GM12878 (cell line): Measurements from ENCODE around the gene LIPA. TPM values are rescaled to one million over a fixed set of nuclear protein-coding genes. Genes with fewer than 3 reads are reported as not detected.

ENCODE experiments used
- ATAC-seq: fragments of 200-7000 bp; cut with Tn5 transposase; 3 replicates; pipeline ENCODE4 v1.9.1; 2020; ENCODE audit warnings: mild to moderate bottlenecking, moderate library complexity
- BruUV-seq: library from RNA; stranded (reverse); fragments of 400-500 nt; replicated peaks from 2 replicates; lab custom pipeline; 2021; lab: Mats Ljungman, UMichigan
- CTCF ChIA-PET: fragments of 300-600 bp; sonication (Branson Sonifier 250); formaldehyde crosslinking; extraction: SDS; loops from one replicate; lab custom pipeline; 2021; ENCODE audit warnings: inconsistent platforms; lab: Yijun Ruan, JAX
- POLR2A ChIA-PET: fragments of 350-600 bp; formaldehyde crosslinking; extraction: SDS; loops from one replicate; lab custom pipeline; 2021; ENCODE audit warnings: inconsistent platforms; lab: Charles Lee
- RAD21 ChIA-PET: fragments of 300-600 bp; sonication (Branson Sonifier 250); formaldehyde crosslinking; loops from one replicate; lab custom pipeline; 2023; ENCODE audit warnings: antibody characterized with exemption; ENCODE audit not compliant: unreplicated experiment; lab: Charles Lee
- SMC1A ChIA-PET: fragments of 300-600 bp; sonication (Branson Sonifier 250); formaldehyde crosslinking; loops from one replicate; lab custom pipeline; 2023; ENCODE audit not compliant: unreplicated experiment, uncharacterized antibody; lab: Charles Lee
- DNase-seq: peaks from one replicate; pipeline ENCODE4 v3.0.0-alpha.2; 2011; ENCODE audit warnings: low read depth, low spot score
- FAIRE-seq: peaks from 3 replicates; lab custom pipeline; 2011; peaks lifted over from hg19 to GRCh38; lab: Jason Lieb, UNC
- H2AFZ ChIP-seq: 2 replicates; pipeline ENCODE4 v1.6.0; 2011; ENCODE audit warnings: low read depth, low read length, control low read depth; ENCODE audit not compliant: control insufficient read depth
- H3K27ac ChIP-seq: 2 replicates; pipeline ENCODE4 v1.5.1; 2011; ENCODE audit warnings: control low read depth; ENCODE audit not compliant: control insufficient read depth, insufficient read depth
- H3K27me3 ChIP-seq, 2 experiments: replicated peaks in 1 of 2; 2 replicates each; pipeline versions ENCODE4 v1.6.0 to v1.6.1; 2011; ENCODE audit warnings: low read length in 1 of 2; ENCODE audit not compliant: control insufficient read depth in 2 of 2, insufficient read depth in 2 of 2
- H3K36me3 ChIP-seq, 2 experiments: 2 replicates each; pipeline ENCODE4 v1.5.1; 2011; ENCODE audit warnings: low read length in 1 of 2; ENCODE audit not compliant: control insufficient read depth in 2 of 2, insufficient read depth in 2 of 2
- H3K4me1 ChIP-seq: 2 replicates; pipeline ENCODE4 v1.6.1; 2011; ENCODE audit warnings: mild to moderate bottlenecking, low read length, moderate library complexity, mixed read lengths; ENCODE audit not compliant: control insufficient read depth, insufficient read depth
- H3K4me2 ChIP-seq: 2 replicates; pipeline ENCODE4 v1.6.0; 2011; ENCODE audit warnings: control low read depth; ENCODE audit not compliant: control insufficient read depth, insufficient read depth
- H3K4me3 ChIP-seq: fragments of 200-600 bp; sonication (generic); 2 replicates; pipeline ENCODE4 v1.5.1; 2016
- H3K79me2 ChIP-seq: 2 replicates; pipeline ENCODE4 v1.6.0; 2011; ENCODE audit warnings: low read length; ENCODE audit not compliant: control insufficient read depth, insufficient read depth
- H3K9ac ChIP-seq: 2 replicates; pipeline ENCODE4 v1.8.0; 2011; ENCODE audit warnings: low read length, control low read depth, mixed read lengths; ENCODE audit not compliant: control insufficient read depth, insufficient read depth
- H3K9me3 ChIP-seq: replicated peaks from 3 replicates; pipeline ENCODE4 v1.5.1; 2011; ENCODE audit warnings: mild to moderate bottlenecking, low read length; ENCODE audit not compliant: control insufficient read depth, insufficient read depth
- H4K20me1 ChIP-seq: 2 replicates; pipeline ENCODE4 v1.6.0; 2011; ENCODE audit not compliant: control insufficient read depth, insufficient read depth
- BACH1 ChIP-seq: fragments of 450-650 bp; IDR thresholded peaks from 2 replicates; pipeline ENCODE4 v1.6.1; 2017; ENCODE audit warnings: mild to moderate bottlenecking, borderline replicate concordance
- CREM ChIP-seq: IDR thresholded peaks from 2 replicates; pipeline ENCODE4 v1.6.1; 2014; ENCODE audit warnings: antibody characterized with exemption, low read depth
- NR2F1 ChIP-seq: fragments of 450-650 bp; conservative IDR thresholded peaks from 2 replicates; pipeline ENCODE4 v1.6.1; 2017; ENCODE audit warnings: mild to moderate bottlenecking
- SMARCA5 ChIP-seq: fragments of 450-650 bp; IDR thresholded peaks from 2 replicates; pipeline ENCODE4 v1.6.1; 2017; ENCODE audit warnings: mild to moderate bottlenecking
- TARDBP ChIP-seq: IDR thresholded peaks from 2 replicates; pipeline ENCODE4 v1.6.1; 2016; ENCODE audit warnings: borderline replicate concordance
- WGBS: methylation state at CpG from one replicate; pipeline ENCODE4 v1.1.6; 2016; ENCODE audit warnings: low lambda C conversion rate; ENCODE audit not compliant: insufficient replicate concordance, insufficient coverage; ENCODE audit errors: missing lambda C conversion rate; 5-methylcytosine and 5-hydroxymethylcytosine counted together
- in situ Hi-C: fragments of 300-500 bp; cut with MboI; formaldehyde crosslinking; loops from 9 replicates; pipeline ENCODE4 v1.14.3; 2018; ENCODE audit warnings: mixed read lengths
- intact Hi-C: fragments of 100-400 bp; cut with micrococcal nuclease; formaldehyde crosslinking; loops from one replicate; pipeline ENCODE4 v1.14.2; 2022; ENCODE audit not compliant: unreplicated experiment
- polyA plus RNA-seq, 11 experiments: library from polyadenylated mRNA; depleted of rRNA in 4 of 11; unstranded in 6 of 11; stranded (reverse) in 5 of 11; fragments of >200 nt; fragmentation: Nextera tagmentation in 4 of 11; fragmentation: Illumina TruSeq in 1 of 11; extraction: Ambion mirVana in 4 of 11; extraction: Trizol in 1 of 11; gene quantifications; 1 replicate in 1 of 11; 2 replicates in 10 of 11; pipeline versions ENCODE4 v1.2.1 to v1.2.3, GENCODE V29; 2011 to 2016; ENCODE audit warnings: inconsistent platforms in 2 of 11, missing spikeins in 2 of 11, low read depth in 1 of 11
- total RNA-seq, 4 experiments: library from RNA; depleted of rRNA in 3 of 4; stranded (reverse); fragments of >200 nt in 3 of 4; fragmentation: Illumina TruSeq in 1 of 4; extraction: Trizol in 1 of 4; gene quantifications; 2 replicates each; pipeline versions ENCODE4 v1.2.1 to v1.2.3, GENCODE V29; 2013 to 2021
- TF ChIP-seq, protein P1 (sequence below): fragments of 450-650 bp; IDR thresholded peaks from 2 replicates; pipeline ENCODE4 v1.6.1; 2017; ENCODE audit warnings: antibody characterized with exemption, mild to moderate bottlenecking, moderate library complexity

LIPA gene
- total and polyA plus RNA-seq, 10 of the 15 experiments (the other 5 are each of a cell fraction or from before 2014, with no cell fraction given), result 31.1 to 50.3 (median 39.5) TPM

DNA sequence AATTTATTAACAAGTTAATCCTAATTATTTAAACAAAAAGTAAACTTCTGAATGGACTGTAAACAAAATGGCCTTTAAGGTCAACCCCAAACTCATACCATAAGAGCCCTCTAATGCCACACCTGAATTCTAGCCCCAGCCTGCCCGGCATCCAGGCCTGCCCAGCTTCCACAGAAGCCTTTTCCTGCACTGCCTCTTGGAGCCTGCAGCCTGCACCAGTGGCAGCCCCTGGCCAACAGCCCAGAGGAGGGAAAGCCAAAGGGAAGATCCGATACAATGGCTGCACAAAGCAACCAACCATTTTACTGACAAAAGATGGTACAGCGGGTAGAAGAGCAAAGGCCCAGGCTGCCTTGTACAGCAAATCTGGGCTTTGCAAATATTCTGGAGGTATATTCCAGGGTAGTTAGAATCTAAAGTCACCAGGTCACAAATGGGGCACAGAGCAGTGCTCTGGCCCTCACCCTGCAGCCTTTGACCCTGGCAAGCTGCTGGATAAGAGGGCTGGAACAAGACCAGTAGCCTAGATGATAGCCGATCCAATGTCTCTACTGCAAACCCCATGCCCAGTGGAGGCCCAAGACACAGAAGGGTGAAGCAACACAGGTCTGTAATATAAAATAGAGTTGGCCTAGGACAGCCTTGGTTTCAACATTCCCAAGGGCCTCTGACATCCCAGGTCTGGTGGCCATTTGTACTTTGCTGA lies 31.9 kb downstream of the LIPA start:
- SMC1A ChIA-PET, result interaction anchor here (1.3 to 3.3 kb wide), 7 partner anchors 12 to 286 kb away, joined by 4 to 41 read pairs (median 23); partner anchors contain the start of gene CH25H
- FAIRE-seq (no peak), ATAC-seq (no peak), DNase-seq (no peak)
- Histone ChIP-seq H3K4me3 (no peak overlapping the region), H3K9me3 (no peaks in the 10 kb centered on the region), H3K27ac (no peak overlapping the region), H4K20me1 (no peaks in the 10 kb centered on the region), H3K4me2 (no peak overlapping the region), H3K36me3 (peaks cover 0 to 4% of the 10 kb centered on the region in 2 experiments; a peak in 1 of 4 replicates), H3K27me3 (no peaks in the 10 kb centered on the region), H3K9ac (no peak overlapping the region), H3K79me2 (no peaks in the 10 kb centered on the region), H3K4me1 (peaks cover 3% of the 10 kb centered on the region; the same call in 1 of the 2 replicates), H2AFZ (no peak overlapping the region)
- TF ChIP-seq, protein P1, sequence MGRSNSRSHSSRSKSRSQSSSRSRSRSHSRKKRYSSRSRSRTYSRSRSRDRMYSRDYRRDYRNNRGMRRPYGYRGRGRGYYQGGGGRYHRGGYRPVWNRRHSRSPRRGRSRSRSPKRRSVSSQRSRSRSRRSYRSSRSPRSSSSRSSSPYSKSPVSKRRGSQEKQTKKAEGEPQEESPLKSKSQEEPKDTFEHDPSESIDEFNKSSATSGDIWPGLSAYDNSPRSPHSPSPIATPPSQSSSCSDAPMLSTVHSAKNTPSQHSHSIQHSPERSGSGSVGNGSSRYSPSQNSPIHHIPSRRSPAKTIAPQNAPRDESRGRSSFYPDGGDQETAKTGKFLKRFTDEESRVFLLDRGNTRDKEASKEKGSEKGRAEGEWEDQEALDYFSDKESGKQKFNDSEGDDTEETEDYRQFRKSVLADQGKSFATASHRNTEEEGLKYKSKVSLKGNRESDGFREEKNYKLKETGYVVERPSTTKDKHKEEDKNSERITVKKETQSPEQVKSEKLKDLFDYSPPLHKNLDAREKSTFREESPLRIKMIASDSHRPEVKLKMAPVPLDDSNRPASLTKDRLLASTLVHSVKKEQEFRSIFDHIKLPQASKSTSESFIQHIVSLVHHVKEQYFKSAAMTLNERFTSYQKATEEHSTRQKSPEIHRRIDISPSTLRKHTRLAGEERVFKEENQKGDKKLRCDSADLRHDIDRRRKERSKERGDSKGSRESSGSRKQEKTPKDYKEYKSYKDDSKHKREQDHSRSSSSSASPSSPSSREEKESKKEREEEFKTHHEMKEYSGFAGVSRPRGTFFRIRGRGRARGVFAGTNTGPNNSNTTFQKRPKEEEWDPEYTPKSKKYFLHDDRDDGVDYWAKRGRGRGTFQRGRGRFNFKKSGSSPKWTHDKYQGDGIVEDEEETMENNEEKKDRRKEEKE, result no peak
- no peak for TF ChIP-seq BACH1
- no peak for TF ChIP-seq SMARCA5
- TF ChIP-seq NR2F1, result no peak
- no peak for TF ChIP-seq TARDBP
- no peak for TF ChIP-seq CREM
- no TSS peak for BruUV-seq
- WGBS, result 98% methylated on average over 4 of the region's 4 CpGs
- in situ Hi-C loops, result no loop called here
- CTCF ChIA-PET, result interaction anchor here (0.6 to 3.3 kb wide), 8 partner anchors 22 to 393 kb away, joined by 3 to 92 read pairs (median 12); no protein-coding TSS in a partner anchor
- intact Hi-C loops, result no loop called here
- POLR2A ChIA-PET, result no interaction called here
- RAD21 ChIA-PET, result interaction anchor here (0.9 to 2.9 kb wide), 3 partner anchors 149 to 286 kb away, joined by 3 to 21 read pairs (median 4); partner anchors contain the start of gene FAS
